ENCODE results near the gene RNF135.

DNA sequence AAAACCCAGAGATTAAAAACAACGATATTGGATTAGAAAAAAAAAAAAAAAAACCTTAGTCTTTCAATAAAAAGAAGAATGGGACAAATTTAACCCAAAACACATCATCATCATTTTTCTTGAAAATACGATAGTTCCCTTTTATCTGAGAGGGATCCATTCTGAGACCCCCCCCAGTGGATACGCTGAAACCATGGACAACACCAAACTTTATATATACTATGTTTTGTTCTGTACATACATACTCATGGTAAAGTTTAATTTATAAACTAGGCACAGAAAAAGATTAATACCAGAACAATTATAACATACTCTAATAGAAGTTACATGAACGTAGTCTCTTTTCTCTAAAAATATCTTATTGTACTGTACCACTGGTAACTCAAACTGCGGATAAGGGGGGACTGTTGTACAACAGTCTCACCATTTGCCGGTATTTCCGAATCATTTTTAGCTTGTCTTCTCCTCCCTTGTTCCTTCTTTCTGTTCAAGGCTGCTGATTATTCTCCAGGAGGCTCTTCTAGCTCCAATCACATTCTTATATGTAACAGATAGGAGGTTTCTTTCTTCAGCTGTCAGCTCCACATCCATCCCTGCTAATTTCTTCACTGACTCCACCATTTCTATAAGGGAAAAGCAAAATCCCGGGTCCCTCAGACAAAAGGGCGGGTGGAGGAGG is 37.0 kb downstream of the RNF135 start:
- no peak for TF ChIP-seq GATA3 (IDR thresholded peaks at IDR 0.05; ENCODE audit: low read depth, low read length)
- TF ChIP-seq GATA2 (IDR thresholded peaks at IDR 0.05; ENCODE audit: low read depth, low read length), result no peak

All from SH-SY5Y (cell line).